HCT116 (cell line): ENCODE data around the gene TTC36. TPM values are rescaled to one million over a fixed set of nuclear protein-coding genes. Genes with fewer than 3 reads are reported as not detected.

ENCODE experiments used
- ATAC-seq: fragments of 200-7000 bp; cut with Tn5 transposase; 2 replicates; pipeline ENCODE4 v1.9.1; 2020; ENCODE audit warnings: mild to moderate bottlenecking, moderate library complexity
- BruUV-seq: library from RNA; stranded (reverse); fragments of 400-500 nt; replicated peaks from 2 replicates; lab custom pipeline; 2021; lab: Mats Ljungman, UMichigan
- CTCF ChIA-PET: fragments of 300-600 bp; sonication (Branson Sonifier 250); formaldehyde crosslinking; loops from one replicate; lab custom pipeline; 2021; ENCODE audit warnings: antibody characterized with exemption; lab: Charles Lee
- POLR2A ChIA-PET: fragments of 300-600, 350-600 bp; sonication (Branson Sonifier 250); formaldehyde crosslinking; loops from one replicate; lab custom pipeline; 2021; ENCODE audit warnings: antibody characterized with exemption; lab: Charles Lee
- RAD21 ChIA-PET, 2 experiments: fragments of 300-600 bp; sonication (Branson Sonifier 250); formaldehyde crosslinking; loops; one replicate each; lab custom pipeline; 2023; ENCODE audit warnings: low total read pairs in 2 of 2; ENCODE audit not compliant: uncharacterized antibody in 2 of 2, unreplicated experiment in 2 of 2, low non-redundant PET in 1 of 2; lab: Charles Lee
- DNase-seq: peaks from one replicate; pipeline ENCODE4 v3.0.0-alpha.2; 2010; ENCODE audit warnings: low read depth, low spot score
- H2AFZ ChIP-seq: fragments of 200-600 bp; shearing (Covaris generic), sonication (generic); 2 replicates; pipeline ENCODE4 v1.6.1; 2017; ENCODE audit warnings: low read depth, mixed run types, mixed read lengths, antibody characterized with exemption, low read length; ENCODE audit not compliant: poor library complexity, severe bottlenecking
- H3K27ac ChIP-seq: 2 replicates; pipeline ENCODE4 v1.5.1; 2012; ENCODE audit warnings: low read depth, low read length
- H3K27me3 ChIP-seq: fragments of 200-600 bp; sonication (generic); 2 replicates; pipeline ENCODE4 v1.6.1; 2016; ENCODE audit warnings: mixed run types, low read length, mixed read lengths; ENCODE audit not compliant: insufficient read depth
- H3K36me3 ChIP-seq, 2 experiments: fragments of 200-500 bp in 1 of 2; fragments of 200-600 bp in 1 of 2; sonication (Bioruptor generic) in 1 of 2; sonication (generic) in 1 of 2; 2 replicates each; pipeline versions ENCODE4 v1.5.1 to v1.6.1; 2014 to 2016; ENCODE audit warnings: low read length in 2 of 2, inconsistent platforms in 1 of 2, mixed read lengths in 1 of 2, mixed run types in 1 of 2; ENCODE audit not compliant: insufficient read depth in 2 of 2, control insufficient read depth in 1 of 2
- H3K4me1 ChIP-seq, 2 experiments: fragments of 200-600 bp in 1 of 2; sonication (generic) in 1 of 2; 2 replicates each; pipeline versions ENCODE4 v1.5.1 to v1.6.1; 2012 to 2017; ENCODE audit warnings: low read length in 2 of 2, inconsistent platforms in 1 of 2, mild to moderate bottlenecking in 1 of 2, mixed read lengths in 1 of 2, mixed run types in 1 of 2, moderate library complexity in 1 of 2; ENCODE audit not compliant: insufficient read depth in 2 of 2, control insufficient read depth in 1 of 2
- H3K4me2 ChIP-seq: fragments of 200-600 bp; sonication (generic); 2 replicates; pipeline ENCODE4 v1.6.1; 2017; ENCODE audit warnings: mixed run types, low read length, mixed read lengths
- H3K4me3 ChIP-seq, 2 experiments: fragments of 200-600 bp in 1 of 2; sonication (generic) in 1 of 2; replicated peaks in 1 of 2; 2 replicates each; pipeline ENCODE4 v1.5.1; 2011 to 2016; ENCODE audit warnings: low read length in 2 of 2, control low read depth in 1 of 2, low read depth in 1 of 2, mild to moderate bottlenecking in 1 of 2, mixed read lengths in 1 of 2, mixed run types in 1 of 2
- H3K79me2 ChIP-seq: fragments of 200-600 bp; sonication (generic); 2 replicates; pipeline ENCODE4 v1.6.1; 2017; ENCODE audit warnings: mild to moderate bottlenecking, mixed run types, low read length, moderate library complexity, mixed read lengths; ENCODE audit not compliant: insufficient read depth
- H3K9ac ChIP-seq: fragments of 200-600 bp; sonication (generic); 2 replicates; pipeline ENCODE4 v1.6.1; 2016; ENCODE audit warnings: low read length, mixed read lengths
- H3K9me2 ChIP-seq: fragments of 200-600 bp; sonication (generic), shearing (Covaris generic); 2 replicates; pipeline ENCODE4 v1.6.1; 2017; ENCODE audit warnings: mixed run types, mild to moderate bottlenecking, moderate library complexity; ENCODE audit not compliant: insufficient read depth
- H3K9me3 ChIP-seq, 2 experiments: fragments of 200-500 bp in 1 of 2; fragments of 200-600 bp in 1 of 2; sonication (Bioruptor generic) in 1 of 2; sonication (generic) in 1 of 2; 2 replicates each; pipeline ENCODE4 v1.6.1; 2014 to 2017; ENCODE audit warnings: low read length in 2 of 2, mixed read lengths in 2 of 2, inconsistent platforms in 1 of 2, low read depth in 1 of 2, mild to moderate bottlenecking in 1 of 2, mixed run types in 1 of 2, moderate library complexity in 1 of 2; ENCODE audit not compliant: control insufficient read depth in 1 of 2, insufficient read depth in 1 of 2
- H4K20me1 ChIP-seq: fragments of 200-600 bp; sonication (generic), shearing (Covaris generic); 2 replicates; pipeline ENCODE4 v1.6.1; 2017; ENCODE audit warnings: mixed run types, mild to moderate bottlenecking, moderate library complexity; ENCODE audit not compliant: insufficient read depth
- CEBPB ChIP-seq: IDR thresholded peaks from 2 replicates; pipeline ENCODE4 v1.6.1; 2012; ENCODE audit warnings: low read depth
- EGR1 ChIP-seq: IDR thresholded peaks from 2 replicates; pipeline ENCODE4 v1.6.1; 2012; ENCODE audit warnings: low read depth
- JUND ChIP-seq: IDR thresholded peaks from 2 replicates; pipeline ENCODE4 v1.6.1; 2012
- POLR2A ChIP-seq: IDR thresholded peaks from 2 replicates; pipeline ENCODE4 v1.7.0; 2011; ENCODE audit warnings: borderline replicate concordance; ENCODE audit not compliant: insufficient read depth, insufficient read length; ENCODE audit errors: extremely low read depth
- RAD21 ChIP-seq: IDR thresholded peaks from 2 replicates; pipeline ENCODE4 v1.6.1; 2012; ENCODE audit warnings: low read depth, mild to moderate bottlenecking
- SRF ChIP-seq: IDR thresholded peaks from 2 replicates; pipeline ENCODE4 v1.6.1; 2012; ENCODE audit warnings: low read depth
- TCF7L2 ChIP-seq: IDR thresholded peaks from 2 replicates; pipeline ENCODE4 v1.7.0; 2011; ENCODE audit warnings: borderline replicate concordance, inconsistent platforms; ENCODE audit not compliant: insufficient read depth, insufficient read length; ENCODE audit errors: extremely low read depth
- ZNF274 ChIP-seq: fragments of 200-500 bp; sonication (Bioruptor generic); IDR thresholded peaks from 2 replicates; pipeline ENCODE4 v1.6.1; 2014; ENCODE audit warnings: mild to moderate bottlenecking, low read depth, low read length, inconsistent platforms
- intact Hi-C: fragments of 100-400 bp; cut with micrococcal nuclease; formaldehyde crosslinking; loops from 2 replicates; pipeline ENCODE4 v1.10.0; 2022
- total RNA-seq: library from RNA; stranded (reverse); gene quantifications from one replicate; pipeline ENCODE4 v1.2.1, GENCODE V29; 2021; ENCODE audit not compliant: unreplicated experiment
- TF ChIP-seq, protein P1 (sequence below): IDR thresholded peaks from 2 replicates; pipeline ENCODE4 v1.6.1; 2012; ENCODE audit warnings: low read depth
- TF ChIP-seq, protein P2 (sequence below): IDR thresholded peaks from 2 replicates; pipeline ENCODE4 v1.6.1; 2011; ENCODE audit warnings: mild to moderate bottlenecking, low read length, moderate library complexity; ENCODE audit not compliant: insufficient replicate concordance; ENCODE audit errors: extremely low read depth

TTC36 gene
- total RNA-seq, 1 experiment from 2014 or later = 0.47 TPM

DNA sequence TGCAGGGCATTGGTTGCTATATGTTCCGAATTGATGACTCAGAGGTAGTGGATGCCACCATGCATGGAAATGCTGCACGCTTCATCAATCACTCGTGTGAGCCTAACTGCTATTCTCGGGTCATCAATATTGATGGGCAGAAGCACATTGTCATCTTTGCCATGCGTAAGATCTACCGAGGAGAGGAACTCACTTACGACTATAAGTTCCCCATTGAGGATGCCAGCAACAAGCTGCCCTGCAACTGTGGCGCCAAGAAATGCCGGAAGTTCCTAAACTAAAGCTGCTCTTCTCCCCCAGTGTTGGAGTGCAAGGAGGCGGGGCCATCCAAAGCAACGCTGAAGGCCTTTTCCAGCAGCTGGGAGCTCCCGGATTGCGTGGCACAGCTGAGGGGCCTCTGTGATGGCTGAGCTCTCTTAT, 5.4 kb upstream of the TTC36 start:
- Histone ChIP-seq H3K79me2 (no peaks in the 10 kb centered on the region), H3K27ac (no peak overlapping the region), H2AFZ (no peak overlapping the region), H3K36me3 (peaks cover 23 to 34% of the 10 kb centered on the region in 2 experiments; a peak in 3 of 4 replicates), H3K4me2 (no peak overlapping the region), H3K27me3 (no peaks in the 10 kb centered on the region), H3K4me1 (no peaks in the 10 kb centered on the region; a peak in 1 of 4 replicates), H3K9ac (no peak overlapping the region), H4K20me1 (no peaks in the 10 kb centered on the region), H3K9me3 (no peaks in the 10 kb centered on the region), H3K9me2 (no peaks in the 10 kb centered on the region), H3K4me3 (no peak overlapping the region)
- ATAC-seq = no peak
- CTCF ChIA-PET = interaction anchor here (1.2 kb wide), 1 partner anchor 226 kb away, joined by 3 read pairs; no protein-coding TSS in a partner anchor
- DNase-seq = no peak
- TF ChIP-seq EGR1 (no peak), POLR2A (no peak), JUND (no peak), TCF7L2 (no peak), SRF (no peak), RAD21 (no peak), CEBPB (no peak), ZNF274 (no peak)
- TF ChIP-seq, protein P1, sequence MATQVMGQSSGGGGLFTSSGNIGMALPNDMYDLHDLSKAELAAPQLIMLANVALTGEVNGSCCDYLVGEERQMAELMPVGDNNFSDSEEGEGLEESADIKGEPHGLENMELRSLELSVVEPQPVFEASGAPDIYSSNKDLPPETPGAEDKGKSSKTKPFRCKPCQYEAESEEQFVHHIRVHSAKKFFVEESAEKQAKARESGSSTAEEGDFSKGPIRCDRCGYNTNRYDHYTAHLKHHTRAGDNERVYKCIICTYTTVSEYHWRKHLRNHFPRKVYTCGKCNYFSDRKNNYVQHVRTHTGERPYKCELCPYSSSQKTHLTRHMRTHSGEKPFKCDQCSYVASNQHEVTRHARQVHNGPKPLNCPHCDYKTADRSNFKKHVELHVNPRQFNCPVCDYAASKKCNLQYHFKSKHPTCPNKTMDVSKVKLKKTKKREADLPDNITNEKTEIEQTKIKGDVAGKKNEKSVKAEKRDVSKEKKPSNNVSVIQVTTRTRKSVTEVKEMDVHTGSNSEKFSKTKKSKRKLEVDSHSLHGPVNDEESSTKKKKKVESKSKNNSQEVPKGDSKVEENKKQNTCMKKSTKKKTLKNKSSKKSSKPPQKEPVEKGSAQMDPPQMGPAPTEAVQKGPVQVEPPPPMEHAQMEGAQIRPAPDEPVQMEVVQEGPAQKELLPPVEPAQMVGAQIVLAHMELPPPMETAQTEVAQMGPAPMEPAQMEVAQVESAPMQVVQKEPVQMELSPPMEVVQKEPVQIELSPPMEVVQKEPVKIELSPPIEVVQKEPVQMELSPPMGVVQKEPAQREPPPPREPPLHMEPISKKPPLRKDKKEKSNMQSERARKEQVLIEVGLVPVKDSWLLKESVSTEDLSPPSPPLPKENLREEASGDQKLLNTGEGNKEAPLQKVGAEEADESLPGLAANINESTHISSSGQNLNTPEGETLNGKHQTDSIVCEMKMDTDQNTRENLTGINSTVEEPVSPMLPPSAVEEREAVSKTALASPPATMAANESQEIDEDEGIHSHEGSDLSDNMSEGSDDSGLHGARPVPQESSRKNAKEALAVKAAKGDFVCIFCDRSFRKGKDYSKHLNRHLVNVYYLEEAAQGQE = no peak
- TF ChIP-seq, protein P2, sequence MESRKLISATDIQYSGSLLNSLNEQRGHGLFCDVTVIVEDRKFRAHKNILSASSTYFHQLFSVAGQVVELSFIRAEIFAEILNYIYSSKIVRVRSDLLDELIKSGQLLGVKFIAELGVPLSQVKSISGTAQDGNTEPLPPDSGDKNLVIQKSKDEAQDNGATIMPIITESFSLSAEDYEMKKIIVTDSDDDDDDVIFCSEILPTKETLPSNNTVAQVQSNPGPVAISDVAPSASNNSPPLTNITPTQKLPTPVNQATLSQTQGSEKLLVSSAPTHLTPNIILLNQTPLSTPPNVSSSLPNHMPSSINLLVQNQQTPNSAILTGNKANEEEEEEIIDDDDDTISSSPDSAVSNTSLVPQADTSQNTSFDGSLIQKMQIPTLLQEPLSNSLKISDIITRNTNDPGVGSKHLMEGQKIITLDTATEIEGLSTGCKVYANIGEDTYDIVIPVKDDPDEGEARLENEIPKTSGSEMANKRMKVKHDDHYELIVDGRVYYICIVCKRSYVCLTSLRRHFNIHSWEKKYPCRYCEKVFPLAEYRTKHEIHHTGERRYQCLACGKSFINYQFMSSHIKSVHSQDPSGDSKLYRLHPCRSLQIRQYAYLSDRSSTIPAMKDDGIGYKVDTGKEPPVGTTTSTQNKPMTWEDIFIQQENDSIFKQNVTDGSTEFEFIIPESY = no peak
- RAD21 ChIA-PET = no interaction called here
- intact Hi-C loops = no loop called here
- POLR2A ChIA-PET = no interaction called here
- BruUV-seq = no TSS peak
